K562 (cell line): ENCODE results near the gene PLEKHO2. TPM values are rescaled to one million over a fixed set of nuclear protein-coding genes. Genes with fewer than 3 reads are reported as not detected.

ENCODE experiments used
- ARID4B ChIP-seq: sonication (generic); formaldehyde crosslinking; IDR thresholded peaks from 2 replicates; pipeline ENCODE4 v1.8.0; 2022; ENCODE audit warnings: mild to moderate bottlenecking, missing genetic modification reagents
- ARNT ChIP-seq, 2 experiments: fragments of 450-650 bp; IDR thresholded peaks; 2 replicates each; pipeline ENCODE4 v1.6.1; 2016; ENCODE audit warnings: mild to moderate bottlenecking in 1 of 2
- CREB3 ChIP-seq: fragments of 450-650 bp; conservative IDR thresholded peaks from 2 replicates; pipeline ENCODE4 v1.6.1; 2016; ENCODE audit warnings: missing genetic modification characterization, low read depth, mild to moderate bottlenecking, missing compliant biosample characterization, moderate library complexity
- DDX20 ChIP-seq: fragments of 450-650 bp; IDR thresholded peaks from 2 replicates; pipeline ENCODE4 v1.6.1; 2016; ENCODE audit warnings: missing genetic modification characterization, low read depth, mild to moderate bottlenecking, missing compliant biosample characterization, moderate library complexity
- ELF2 ChIP-seq: fragments of 250-450 bp; sonication (Bioruptor Pico); IDR thresholded peaks from 2 replicates; pipeline ENCODE4 v1.5.0; 2021; ENCODE audit warnings: mild to moderate bottlenecking
- FOXJ3 ChIP-seq: sonication (generic); formaldehyde crosslinking; IDR thresholded peaks from 2 replicates; pipeline ENCODE4 v1.4.0; 2020; ENCODE audit warnings: mild to moderate bottlenecking, missing genetic modification reagents
- ID3 ChIP-seq, 2 experiments: fragments of 250-450 bp in 1 of 2; fragments of 450-650 bp in 1 of 2; sonication (Bioruptor Pico) in 1 of 2; IDR thresholded peaks; 2 replicates each; pipeline versions ENCODE4 v1.6.1 to v1.8.0; 2016 to 2021; ENCODE audit warnings: mild to moderate bottlenecking in 2 of 2, moderate library complexity in 2 of 2, missing compliant biosample characterization in 1 of 2, missing genetic modification characterization in 1 of 2
- KDM4B ChIP-seq, 2 experiments: fragments of 450-650 bp in 1 of 2; sonication (generic) in 1 of 2; IDR thresholded peaks; 2 replicates each; pipeline ENCODE4 v1.6.1; 2016 to 2017; ENCODE audit warnings: borderline replicate concordance in 2 of 2, antibody characterized with exemption in 1 of 2, low read depth in 1 of 2, mild to moderate bottlenecking in 1 of 2
- MEF2D ChIP-seq: conservative IDR thresholded peaks from 2 replicates; pipeline ENCODE4 v1.6.1; 2016; ENCODE audit warnings: low read depth, missing genetic modification characterization, missing compliant biosample characterization
- NFIC ChIP-seq: fragments of 450-650 bp; IDR thresholded peaks from 2 replicates; pipeline ENCODE4 v1.6.1; 2017; ENCODE audit warnings: mild to moderate bottlenecking, inconsistent platforms
- NR3C1 ChIP-seq: sonication (generic); formaldehyde crosslinking; IDR thresholded peaks from 2 replicates; pipeline ENCODE4 v1.8.1; 2022; ENCODE audit warnings: missing genetic modification reagents
- POLR2AphosphoS5 ChIP-seq: IDR thresholded peaks from 2 replicates; pipeline ENCODE4 v1.6.1; 2011; ENCODE audit warnings: mild to moderate bottlenecking, low read depth, low read length, moderate library complexity; ENCODE audit not compliant: control insufficient read depth, insufficient read depth
- SNRNP70 ChIP-seq: fragments of 200-400 bp; formaldehyde crosslinking; optimal IDR thresholded peaks from 2 replicates; pipeline ENCODE3; 2017; ENCODE audit warnings: low read depth, low read length
- TRIM24 ChIP-seq, 2 experiments: fragments of 450-650 bp; IDR thresholded peaks; 2 replicates each; pipeline ENCODE4 v1.6.1; 2016
- UBTF ChIP-seq, 2 experiments: IDR thresholded peaks; 2 replicates each; pipeline ENCODE4 v1.6.1; 2012; ENCODE audit warnings: improper control_type of control experiment in 2 of 2, low read depth in 2 of 2, low read length in 2 of 2, borderline replicate concordance in 1 of 2
- ZEB2 ChIP-seq: fragments of 450-650 bp; IDR thresholded peaks from 2 replicates; pipeline ENCODE4 v1.6.1; 2016
- ZNF134 ChIP-seq: fragments of 250-450 bp; sonication (Bioruptor Pico); conservative IDR thresholded peaks from 2 replicates; pipeline ENCODE4 v1.4.0; 2020
- polyA plus RNA-seq, 8 experiments: library from polyadenylated mRNA; depleted of rRNA in 4 of 8; stranded (reverse) in 5 of 8; unstranded in 3 of 8; fragments of >200 nt; fragmentation: Nextera tagmentation in 2 of 8; fragmentation: Illumina TruSeq in 1 of 8; extraction: Ambion mirVana in 2 of 8; extraction: Trizol in 1 of 8; gene quantifications; 2 replicates each; pipeline versions ENCODE4 v1.2.1 to v1.2.3, GENCODE V29; 2011 to 2014; ENCODE audit warnings: inconsistent platforms in 1 of 8, missing spikeins in 1 of 8
- total RNA-seq, 7 experiments: library from RNA; depleted of rRNA in 6 of 7; stranded (reverse); fragments of >200 nt in 6 of 7; fragmentation: Illumina TruSeq in 2 of 7; extraction: Trizol in 2 of 7; gene quantifications; 2 replicates each; pipeline versions ENCODE4 v1.2.1 to v1.2.3, GENCODE V29; 2011 to 2021; ENCODE audit warnings: low replicate concordance in 1 of 7

The PLEKHO2 gene
- total and polyA plus RNA-seq, 9 of the 15 experiments (the other 6 are each of a cell fraction or from before 2014, with no cell fraction given): 0.24 to 8.8 (median 5.5) TPM

GRCh38 chr15:64841344-64842095 is at the start of gene PLEKHO2 (continued):
- TF ChIP-seq UBTF (IDR thresholded peaks at IDR 0.05; ENCODE audit: borderline replicate concordance in 1 of 2, low read depth in 2 of 2, low read length in 2 of 2) (0 out of 4 replicates have a peak, but pooled peaks of 1 of the 2 experiments have one; percentile 80), ARID4B (no peak), MEF2D (tag) (no peak), ZNF134 (CRISPR knock-in tag) (no peak), FOXJ3 (CRISPR knock-in tag) (no peak), CREB3 (tag) (no peak), NFIC (0 out of 2 replicates have a peak, but pooled peaks have one; percentile 10), ELF2 (CRISPR knock-in tag) (no peak), TRIM24 (IDR thresholded peaks at IDR 0.05) (no peak), POLR2AphosphoS5 (peak; percentile 49; the same call in 1 of the 2 replicates), KDM4B (IDR thresholded peaks at IDR 0.05; ENCODE audit: borderline replicate concordance in 2 of 2, low read depth in 1 of 2) (peak in 1 of 2 experiments; percentile 85; a peak in 1 of 4 replicates), DDX20 (tag) (no peak), ZEB2 (no peak), SNRNP70 (no peak), NR3C1 (no peak), ARNT (IDR thresholded peaks at IDR 0.05) (no peak), ID3 (CRISPR knock-in tag; IDR thresholded peaks at IDR 0.05) (no peak), ID3 (tag; IDR thresholded peaks at IDR 0.05) (no peak)
